ENCODE results near the gene CARS2. TPM values are rescaled to one million over a fixed set of nuclear protein-coding genes. Genes with fewer than 3 reads are reported as not detected.
"Not testable (repeated sequence)": the region's sequence is repeated elsewhere in the genome, so short reads cannot be mapped to it uniquely, and the experiment has no call there.

The CARS2 gene
- total RNA-seq, 1 donor from 2014 or later: 57.1 TPM

DNA sequence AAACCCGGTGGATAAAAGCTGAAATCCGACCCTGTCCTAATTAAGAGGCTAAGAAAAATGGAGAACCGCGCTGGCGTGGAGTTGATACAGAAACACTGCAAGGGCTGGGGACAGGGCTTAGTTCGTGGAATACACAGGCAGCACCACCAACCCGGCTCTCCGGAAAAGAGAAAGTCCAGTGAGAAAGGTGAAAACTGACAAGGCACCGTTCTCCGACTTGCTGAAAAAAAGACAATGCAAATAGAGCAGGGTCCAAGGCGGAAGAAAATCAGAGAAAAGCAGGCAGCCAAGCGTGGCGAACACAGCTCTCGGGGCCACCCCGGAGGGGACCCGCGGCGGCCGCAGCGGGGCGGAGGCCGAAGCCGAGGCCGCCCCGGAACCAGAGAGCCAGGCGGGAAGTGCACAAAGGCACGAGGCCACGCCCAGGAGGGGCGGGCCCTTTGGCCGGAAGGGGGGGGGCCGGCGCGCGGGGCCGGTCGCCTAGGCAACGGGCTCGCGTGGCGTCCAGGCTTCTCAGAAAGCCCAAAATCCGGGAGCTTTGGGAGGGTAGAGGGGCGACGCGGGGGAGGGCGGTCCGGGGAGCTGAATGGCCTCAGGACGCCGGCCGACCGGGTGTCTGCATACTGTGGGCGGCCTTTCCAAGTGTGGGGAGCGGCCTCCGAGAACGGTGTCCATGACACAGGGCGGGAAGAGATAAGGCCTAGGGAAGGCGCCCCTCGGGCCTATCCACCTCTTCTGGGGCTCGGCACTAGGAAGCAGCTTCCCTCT lies 6.3 kb upstream of the CARS2 start:
- DNase-seq (ENCODE audit: low spot score): peak; percentile 95

DNA sequence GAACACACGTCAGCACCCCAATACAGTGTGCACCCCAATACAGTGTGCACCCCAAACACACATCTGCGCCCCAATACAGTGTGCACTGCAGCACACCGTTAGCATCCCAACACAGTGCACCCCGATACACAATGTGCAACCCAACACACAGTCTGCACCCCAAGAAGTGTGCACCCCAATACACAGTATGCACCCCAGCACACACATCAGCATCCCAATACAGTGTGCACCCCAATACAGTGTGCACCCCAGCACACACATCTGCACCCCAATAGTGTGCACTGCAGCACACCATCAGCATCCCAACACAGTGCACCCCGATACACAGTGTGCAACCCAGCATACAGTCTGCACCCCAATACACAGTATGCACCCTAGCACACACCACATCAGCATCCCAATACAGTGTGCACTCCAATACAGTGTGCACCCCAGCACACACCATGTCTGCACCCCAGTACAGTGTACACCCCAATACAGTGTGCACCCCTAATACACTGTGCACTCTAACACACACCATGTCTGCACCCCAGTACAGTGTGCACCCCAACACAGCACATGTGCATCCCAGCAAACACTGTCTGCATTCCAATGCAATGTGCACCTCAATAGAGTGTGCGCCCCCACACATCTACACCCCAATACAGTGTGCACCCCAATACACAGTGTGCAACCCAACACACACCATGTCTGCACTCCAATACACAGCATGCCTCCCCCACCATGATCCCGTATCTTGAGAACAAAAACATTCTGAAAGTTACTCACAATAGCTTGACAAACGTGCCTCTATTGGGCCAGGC lies 855 bp upstream of the CARS2 start:
- DNase-seq (ENCODE audit: low spot score): no peak

DNA sequence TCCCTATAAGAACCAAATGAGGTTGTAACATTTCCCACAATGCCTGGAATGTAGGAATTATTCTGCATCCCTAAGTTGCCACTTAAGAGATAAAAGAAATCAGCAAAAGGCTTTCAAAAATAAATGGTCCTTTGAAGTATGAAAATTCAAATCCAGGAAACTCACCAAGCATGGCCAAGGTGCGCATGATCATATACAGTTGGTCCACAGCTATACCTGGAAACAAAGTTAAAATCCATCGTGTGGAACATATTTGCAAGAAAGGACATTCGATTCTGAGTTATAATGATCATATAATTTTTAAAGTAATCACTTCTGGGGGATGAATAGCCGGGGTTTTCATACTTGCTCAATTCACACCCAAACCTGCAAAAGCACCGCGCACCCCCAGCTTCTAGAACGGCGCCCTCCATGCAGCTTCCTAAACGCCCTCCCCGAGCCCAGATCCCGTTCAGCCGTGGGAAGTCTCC lies 525 bp downstream of the CARS2 start:
- no peak for DNase-seq (ENCODE audit: low spot score)

DNA sequence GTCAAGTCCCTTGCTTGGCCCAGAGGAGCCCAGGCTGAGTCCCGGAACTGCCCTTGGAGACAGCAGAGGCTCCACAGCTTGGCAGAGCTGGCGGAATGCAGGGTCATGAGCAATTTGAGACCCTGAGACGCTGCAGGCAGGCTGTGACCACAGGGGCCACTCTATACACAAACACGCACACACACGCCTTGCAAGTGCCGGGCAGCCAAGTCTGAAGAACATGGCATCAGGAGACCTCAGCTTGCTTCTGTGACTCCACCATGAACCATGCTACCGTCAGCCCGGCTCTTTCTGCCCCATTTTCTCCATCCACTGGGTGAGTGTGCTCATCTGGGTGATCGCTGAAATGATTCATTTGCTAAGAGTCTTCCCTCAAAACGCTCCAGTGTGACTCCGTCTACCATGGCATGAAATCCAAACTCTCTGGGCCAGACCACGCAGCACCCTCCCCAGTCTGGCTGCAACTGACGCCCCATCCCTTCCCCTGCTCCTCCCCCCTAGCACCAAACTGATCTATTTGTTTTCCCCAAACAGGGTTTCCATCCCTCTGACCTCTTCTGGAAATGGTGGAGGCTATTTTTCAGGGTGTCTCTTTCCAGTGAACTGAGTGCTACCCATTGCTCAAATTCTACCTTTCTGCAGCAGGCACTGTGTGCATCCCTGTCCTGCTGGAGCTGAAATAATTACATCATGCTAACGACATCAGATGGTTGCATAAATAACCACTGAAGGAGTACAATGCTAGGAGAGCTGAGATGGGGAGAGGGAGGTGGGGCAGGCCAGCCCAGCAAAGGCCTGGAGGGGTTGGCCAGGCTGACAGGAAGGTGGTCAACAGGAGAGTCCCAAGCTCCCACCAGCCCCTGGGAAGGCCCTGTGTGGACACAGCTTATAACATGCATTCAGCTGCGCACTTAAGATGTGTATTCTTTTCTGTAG lies 3.1 kb downstream of the CARS2 start:
- DNase-seq (ENCODE audit: low spot score): no peak

DNA sequence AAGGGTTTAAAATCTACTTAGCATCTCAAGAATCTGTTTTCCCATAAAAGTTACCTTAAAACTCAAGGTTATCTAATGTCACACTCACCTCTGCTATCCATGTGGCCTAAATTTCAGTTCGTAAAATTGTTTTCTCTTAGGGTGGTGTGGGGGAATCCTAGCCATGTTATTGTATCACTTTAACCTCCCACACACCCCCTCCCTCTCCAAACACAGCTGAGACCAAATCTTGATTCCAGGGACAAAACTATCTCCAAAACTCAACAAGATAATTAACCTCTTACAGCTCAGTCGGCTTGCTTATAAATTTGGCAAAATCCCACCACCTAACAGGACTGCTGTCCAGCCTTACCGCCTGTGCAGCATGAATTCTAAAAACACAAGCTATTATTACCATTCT lies 3.8 kb downstream of the CARS2 start:
- DNase-seq (ENCODE audit: low spot score): no peak

DNA sequence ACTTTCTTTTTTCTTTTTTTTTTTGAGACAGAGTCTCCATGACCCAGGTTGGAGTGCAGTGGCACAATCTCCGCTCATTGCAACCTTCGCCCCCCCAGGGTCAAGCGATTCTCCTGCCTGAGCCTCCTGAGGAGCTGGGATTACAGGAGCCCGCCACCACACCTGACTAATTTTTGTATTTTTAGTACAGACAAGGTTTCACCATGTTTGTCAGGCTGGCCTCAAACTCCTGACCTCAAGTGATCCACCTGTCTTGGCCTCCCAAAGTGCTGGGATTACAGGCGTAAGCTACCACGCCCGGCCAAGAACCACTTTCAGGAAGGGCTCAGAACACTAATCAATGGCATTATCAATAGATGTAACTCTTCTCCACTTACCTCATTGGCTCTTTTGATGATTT lies 4.9 kb downstream of the CARS2 start:
- not testable (repeated sequence) for DNase-seq (ENCODE audit: low spot score)

DNA sequence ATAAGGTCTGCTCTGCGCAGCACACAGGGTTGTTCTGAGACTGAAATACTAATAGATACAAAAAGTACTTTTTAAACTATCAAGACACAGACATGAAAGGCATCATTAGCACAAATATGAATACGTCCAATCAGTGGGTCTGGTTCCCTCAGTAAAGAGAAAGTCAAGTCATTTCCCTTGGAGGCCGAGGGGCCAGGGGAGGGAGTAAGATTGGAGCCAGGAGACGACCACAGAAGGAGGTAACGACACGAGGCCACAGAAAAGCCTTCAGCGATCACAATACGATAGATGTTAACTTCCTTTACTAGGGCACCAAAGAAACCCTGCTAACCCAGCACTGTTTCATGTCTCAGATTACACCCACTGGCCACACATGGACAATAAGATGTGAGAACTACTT lies 5.3 kb downstream of the CARS2 start:
- no peak for DNase-seq (ENCODE audit: low spot score)

DNA sequence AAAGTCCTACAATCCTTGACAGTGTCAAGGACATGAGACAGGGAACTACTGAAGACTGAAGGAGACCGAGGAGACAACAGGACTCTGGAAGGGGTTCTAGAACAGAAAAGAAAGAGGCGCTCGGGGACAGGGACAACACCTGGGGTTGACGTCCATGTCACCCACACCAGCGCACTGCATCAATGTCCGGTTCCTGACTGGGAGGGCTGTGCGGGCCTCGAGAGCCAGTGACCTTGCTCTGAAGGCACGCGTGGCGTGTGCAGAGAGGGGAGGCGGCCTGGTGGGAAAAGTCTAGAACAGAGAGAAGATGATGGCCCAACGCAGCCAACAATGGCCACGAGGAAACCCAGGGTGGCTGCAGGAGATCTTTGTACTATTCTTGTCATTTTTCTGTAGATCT lies 5.7 kb downstream of the CARS2 start:
- no peak for DNase-seq (ENCODE audit: low spot score)

DNA sequence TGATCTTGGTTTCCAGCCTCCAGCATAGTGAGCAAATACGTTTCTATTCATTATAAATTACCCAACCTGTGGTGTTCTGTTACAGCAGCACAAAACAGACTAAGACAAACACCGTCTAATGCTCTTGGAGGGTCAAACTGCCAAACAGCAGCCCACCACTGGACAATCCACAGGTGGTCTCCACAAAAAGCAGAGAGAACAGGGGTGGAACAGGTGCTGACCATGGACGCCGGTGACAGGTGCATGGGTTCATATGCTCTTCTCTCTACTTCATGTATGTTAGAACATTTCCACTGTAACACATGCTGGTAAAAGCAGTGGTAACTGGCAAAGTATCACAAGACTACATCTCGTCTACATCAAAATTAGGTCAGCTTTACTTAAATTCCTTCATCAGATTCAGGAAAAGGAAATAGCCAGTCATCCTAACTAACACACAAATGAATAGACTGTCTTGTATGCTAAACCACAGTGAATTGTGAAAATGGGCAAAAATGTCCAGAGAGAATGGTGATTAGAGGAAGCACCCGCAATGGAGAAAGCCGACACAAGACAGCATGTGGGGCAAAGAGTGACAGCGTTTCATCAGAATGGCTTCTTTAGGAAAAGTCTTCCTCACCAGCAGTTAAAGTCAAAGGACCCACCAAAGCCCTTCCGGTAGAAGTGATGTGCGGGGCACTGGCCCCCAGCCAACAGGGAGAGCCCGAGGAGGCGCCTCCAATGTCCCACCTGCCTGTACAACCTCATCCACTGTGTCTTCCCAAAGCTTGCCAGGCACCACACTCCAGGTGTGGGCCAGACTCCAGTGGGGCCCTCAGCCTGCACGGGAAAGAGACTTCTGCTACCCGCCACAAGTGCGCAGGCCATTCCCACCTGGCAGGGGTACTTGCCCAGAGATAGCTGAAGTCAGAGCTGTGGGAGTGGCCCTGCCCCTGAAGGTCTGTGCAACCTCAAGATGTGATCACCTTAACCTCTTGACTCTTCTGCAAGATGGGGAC lies 6.5 kb downstream of the CARS2 start:
- DNase-seq (ENCODE audit: low spot score): no peak

DNA sequence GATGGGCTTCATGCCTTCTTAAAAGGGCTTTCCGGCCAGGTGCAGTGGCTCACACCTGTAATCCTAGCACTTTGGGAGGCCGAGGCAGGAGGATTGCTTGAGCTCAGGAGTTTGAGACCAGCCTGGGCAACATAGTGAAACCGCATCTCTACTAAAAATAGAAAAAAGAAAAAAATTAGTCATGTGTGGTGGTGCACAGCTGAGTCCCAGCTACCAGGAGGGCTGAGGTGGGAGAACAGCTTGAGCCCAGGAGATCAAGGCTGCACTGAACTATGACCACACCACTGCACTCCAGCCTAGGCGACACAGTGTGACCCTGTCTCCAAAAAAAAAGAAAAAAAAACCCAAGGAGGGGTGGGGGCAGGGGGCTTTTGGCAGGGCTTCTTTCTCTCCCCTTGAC lies 7.2 kb downstream of the CARS2 start:
- no peak for DNase-seq (ENCODE audit: low spot score)

DNA sequence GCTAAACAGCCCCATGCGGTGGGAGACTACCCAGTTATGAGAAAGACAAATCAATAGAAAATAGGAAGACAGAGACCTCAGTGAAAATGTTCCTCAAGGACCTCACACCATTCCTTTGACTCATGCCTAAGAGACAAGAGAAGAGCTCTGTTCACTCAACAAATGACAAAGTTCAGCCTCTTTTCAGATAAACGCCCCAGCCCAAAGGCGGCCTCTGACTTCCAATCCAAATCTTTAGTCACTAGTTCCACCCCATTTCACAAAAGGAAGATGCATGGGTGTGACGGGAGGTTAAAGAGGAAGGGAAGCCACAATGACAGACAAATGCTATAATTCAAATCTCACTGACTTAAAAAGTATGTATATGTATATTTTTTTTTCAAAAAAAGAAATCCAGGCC lies 8.1 kb downstream of the CARS2 start:
- DNase-seq (ENCODE audit: low spot score): no peak

DNA sequence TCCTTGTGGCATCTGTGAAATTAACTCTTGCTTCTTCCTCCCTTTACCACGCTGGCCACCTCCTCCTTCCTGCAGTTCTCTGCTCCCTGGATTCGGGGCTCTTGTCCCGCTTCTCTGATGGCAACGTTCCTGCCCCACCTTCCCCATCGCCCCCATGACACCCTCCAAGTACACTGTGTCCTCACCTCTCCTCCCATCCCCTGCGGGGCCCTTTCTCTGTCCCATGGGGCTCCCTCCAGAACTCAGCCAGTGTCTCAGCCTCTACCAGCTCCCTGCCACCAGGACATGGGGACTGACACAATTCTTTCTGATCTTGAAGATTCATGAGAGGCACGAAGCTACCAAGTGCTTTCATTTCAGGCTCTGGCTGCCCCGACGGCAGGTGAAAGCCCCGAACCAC lies 9.1 kb downstream of the CARS2 start:
- DNase-seq (ENCODE audit: low spot score): no peak

DNA sequence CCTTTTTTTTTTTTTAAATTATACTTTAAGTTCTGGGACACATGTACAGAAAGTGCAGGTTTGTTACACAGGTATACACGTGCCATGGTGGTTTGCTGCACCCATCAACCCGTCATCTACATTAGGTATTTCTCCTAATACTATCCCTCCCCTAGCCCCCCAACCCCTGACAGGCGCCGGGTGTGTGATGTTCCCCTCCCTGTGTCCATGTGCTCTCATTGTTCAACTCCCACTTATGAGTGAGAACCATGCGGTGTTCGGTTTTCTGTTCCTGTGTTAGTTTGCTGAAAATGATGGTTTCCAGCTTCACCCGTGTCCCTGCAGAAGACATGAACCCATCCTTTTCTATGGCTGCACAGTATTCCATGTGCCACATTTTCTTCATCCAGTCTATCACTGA lies 10.1 kb downstream of the CARS2 start:
- DNase-seq (ENCODE audit: low spot score): not testable (repeated sequence)

DNA sequence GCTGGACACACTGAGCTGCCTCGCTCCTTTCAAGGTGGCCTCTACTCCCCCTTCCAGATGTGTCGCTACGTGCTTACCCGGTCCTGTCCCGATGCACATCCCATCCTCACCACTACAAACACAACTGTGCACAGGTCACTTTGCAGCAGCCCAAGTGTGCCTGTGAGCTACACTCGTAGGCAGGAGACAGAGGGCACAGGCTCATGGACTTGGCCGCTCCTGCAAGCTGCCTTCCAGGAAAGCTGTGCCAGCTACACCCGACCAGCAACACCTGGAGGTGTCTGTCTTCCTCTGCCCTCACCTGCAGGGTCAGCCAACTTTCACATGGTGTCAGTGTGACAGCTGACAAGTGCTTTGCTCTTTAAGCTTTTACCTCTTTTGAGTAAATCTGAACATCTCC lies 15.4 kb downstream of the CARS2 start:
- no peak for DNase-seq (ENCODE audit: low spot score)

DNA sequence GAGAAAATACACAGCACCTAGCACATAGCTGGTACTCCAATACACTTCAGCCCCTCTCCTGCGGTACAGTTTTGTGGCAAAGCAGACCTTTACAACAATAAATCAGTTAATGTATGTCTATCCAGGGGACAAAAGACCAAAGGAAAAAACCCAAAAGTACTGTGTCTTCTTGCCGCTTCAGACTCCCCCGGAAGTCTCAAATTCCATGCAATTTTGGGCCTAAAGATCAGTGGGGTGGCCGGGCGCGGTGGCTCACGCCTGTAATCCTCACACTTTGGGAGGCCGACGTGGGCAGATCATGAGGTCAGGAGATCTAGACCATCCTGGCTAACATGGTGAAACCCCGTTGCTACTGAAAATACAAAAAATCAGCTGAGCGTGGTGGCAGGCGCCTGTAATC lies 16.2 kb downstream of the CARS2 start:
- DNase-seq (ENCODE audit: low spot score): no peak

DNA sequence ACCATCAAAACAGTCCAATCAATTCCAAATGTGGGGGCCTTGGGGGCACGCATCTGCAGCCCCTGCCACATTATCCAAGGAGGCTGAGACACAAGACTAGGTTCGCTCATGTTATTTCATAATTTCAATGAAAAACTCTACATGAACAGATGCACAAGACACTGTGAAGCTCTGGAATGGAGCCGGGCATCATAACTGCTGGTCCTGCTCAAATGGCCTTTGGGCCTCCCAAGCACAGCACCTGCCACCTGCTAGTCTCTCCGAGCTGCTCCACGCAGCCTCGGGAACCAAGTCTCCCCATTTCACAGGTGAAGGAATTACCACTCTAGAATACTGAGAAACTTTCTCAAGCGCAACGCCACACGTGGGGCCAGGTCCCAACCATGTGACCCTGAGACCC lies 16.9 kb downstream of the CARS2 start:
- DNase-seq (ENCODE audit: low spot score): no peak

DNA sequence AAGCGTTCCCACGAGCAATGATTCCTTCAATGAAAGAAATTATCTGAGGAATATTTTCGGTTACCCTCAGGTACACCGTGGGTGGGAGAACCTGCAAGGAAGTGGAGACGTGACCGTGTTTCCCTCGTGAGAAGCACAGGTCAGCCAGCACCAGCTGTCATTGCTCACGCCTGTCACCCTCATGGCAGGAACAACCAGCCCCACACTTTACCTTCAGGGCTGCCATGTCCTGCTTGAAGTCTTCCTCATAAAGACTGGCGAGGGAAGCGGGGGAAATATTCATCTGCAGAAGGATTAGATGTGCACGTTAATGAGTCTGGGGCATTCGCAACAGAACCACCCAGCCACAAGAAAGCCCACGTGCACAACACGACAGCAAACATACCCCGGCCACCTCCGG lies 18.2 kb downstream of the CARS2 start:
- DNase-seq (ENCODE audit: low spot score): no peak

DNA sequence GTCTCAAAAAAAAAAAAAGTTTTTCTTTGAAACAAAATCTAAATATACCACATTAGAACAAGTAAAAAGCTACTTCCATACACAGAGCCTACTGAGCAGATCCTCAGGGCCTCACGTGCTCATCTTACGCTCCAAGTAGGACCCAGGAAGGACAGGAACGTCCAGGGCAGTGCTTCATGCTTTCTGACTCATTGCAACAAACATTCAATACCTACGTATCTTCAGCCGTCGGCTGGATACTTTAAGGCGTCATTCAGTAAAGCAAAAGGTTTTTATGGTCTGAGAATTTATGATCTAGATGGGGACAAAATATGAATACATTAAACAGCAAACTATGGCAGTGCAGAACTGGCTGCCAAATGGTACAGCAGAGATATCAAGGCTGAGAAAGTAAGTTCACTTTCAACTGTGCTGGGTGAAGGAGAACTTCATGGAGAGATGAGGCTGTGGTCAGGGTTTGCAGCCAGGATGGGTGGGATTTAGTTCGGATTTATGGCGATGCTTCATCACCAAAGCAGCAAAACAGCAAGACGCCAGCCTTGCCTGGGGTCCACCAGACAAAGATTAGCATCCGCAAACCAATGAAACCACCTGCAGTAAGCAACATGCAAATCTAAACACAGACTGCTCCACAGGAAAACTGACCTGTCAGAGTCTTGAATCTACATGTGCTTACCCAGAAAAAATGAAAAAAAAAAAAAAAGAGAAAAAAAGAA lies 20.5 kb downstream of the CARS2 start:
- no peak for DNase-seq (ENCODE audit: low spot score)

DNA sequence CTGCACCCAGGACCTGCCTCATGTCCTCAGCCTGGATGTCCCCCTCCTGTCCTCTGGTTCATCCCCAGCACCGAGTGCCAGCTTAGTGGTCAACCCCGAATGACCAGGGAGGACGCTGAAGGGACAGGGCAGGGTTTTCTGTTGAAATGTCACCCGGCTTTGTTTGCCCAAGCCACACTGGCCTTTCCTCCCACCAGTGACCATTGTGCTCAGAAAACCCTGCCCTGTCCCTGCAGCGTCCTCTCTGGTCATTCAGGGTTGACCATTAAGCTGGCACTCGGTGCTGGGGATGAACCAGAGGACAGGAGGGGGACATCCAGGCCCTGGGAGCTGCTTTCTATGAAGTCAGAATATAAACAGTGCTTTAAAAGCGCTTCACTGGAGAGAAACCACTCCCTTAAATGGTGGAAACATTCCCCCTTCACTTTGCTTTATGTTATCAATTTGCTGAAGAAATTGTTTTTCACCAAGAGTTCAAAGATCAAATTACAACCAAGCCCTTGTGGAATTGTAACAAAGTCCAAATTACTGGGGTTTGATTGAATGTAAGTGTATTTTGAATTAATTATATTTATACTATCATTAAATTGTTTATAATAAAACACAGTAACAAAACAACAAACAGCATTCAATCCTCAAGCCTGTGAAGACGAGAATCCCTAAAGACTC lies 21.4 kb downstream of the CARS2 start:
- DNase-seq (ENCODE audit: low spot score): no peak
